ENCODE data around the gene NRXN3.

The NRXN3 gene

DNA sequence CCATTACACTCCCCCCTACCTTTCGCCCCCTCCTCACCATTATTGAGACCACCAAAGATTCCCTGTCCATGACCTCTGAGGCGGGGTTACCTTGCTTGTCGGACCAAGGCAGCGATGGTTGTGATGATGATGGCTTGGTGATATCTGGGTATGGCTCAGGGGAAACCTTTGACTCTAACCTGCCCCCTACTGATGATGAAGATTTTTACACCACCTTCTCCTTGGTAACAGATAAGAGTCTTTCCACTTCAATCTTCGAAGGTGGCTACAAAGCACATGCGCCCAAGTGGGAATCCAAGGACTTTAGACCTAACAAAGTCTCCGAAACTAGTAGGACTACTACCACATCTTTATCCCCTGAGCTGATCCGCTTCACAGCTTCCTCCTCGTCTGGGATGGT, 1690.9 kb downstream of the NRXN3 start:
- no peak for DNase-seq

DNA sequence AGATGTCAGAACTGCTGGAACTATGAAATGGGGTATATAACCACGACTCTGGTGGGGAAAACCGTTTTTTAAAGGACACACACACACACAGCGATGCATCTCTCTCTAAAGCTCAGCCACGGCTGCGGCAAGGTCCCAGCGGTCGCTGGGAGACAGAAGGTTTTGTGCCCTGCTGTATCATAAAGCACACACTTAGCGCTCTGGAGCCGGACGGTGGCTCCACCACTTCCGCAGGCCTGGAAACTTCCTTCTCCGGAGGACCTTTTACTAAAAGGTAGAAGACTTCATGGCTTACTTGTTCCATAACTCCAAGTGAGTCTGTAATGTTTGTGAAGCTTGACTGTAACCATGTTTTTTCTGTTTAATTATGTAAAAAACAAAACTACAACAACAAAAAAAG, 1691.9 kb downstream of the NRXN3 start:
- no peak for DNase-seq

DNA sequence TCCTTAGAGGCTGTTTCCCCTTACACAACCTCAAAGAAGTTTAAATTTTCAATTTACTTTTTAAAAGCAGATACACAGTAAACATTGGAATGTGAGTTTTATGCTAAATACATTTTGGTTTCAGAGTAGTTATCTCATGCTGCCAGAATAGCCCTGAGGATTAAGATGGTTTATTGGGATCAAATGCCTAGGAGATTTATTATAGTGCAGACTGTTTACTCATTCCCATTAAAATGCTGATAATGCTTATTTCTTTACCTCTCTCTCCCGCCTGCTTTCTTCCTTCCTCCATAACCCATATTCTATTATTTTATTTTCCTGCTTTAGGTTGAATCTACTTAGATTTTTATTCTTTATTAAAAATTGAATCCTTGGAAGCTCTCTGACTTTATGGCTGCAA, 1701.0 kb downstream of the NRXN3 start:
- DNase-seq, result no peak

DNA sequence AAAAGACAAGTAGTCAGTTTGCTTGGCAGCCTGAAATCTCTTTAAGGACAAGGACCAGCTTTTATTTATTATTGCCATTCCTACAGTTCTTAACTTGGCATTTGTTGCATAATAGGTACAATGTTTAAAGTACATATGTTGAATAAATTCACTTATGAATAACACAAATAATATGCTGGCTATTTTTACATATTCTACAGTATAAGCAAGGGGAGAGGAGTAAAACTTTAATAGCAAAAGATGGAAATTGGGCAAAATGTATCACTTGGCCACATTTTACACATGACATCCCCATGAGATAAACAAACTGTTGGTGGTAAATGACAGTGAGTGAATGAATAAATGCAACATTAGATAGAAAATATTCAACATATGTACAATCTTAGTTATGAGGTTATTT, 1708.1 kb downstream of the NRXN3 start:
- DNase-seq, result no peak

DNA sequence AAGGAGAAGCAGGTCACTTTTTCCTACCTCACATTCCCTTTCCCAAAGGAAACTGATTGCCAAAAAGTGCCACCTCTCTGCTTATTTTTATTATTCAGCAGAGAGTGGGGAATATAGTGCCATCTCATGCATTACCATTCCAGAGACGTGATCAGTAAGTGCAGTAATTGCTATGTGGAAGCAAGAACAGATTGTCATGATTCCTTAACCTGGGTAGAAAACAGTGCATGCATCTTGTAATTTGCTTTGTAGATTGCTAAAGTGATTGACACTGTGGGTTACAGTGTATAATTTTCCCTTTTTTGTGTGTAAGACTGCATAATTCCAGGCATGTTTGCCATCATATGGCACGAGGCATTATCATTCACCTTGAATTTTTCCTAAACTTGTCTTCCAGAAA, 1708.6 kb downstream of the NRXN3 start:
- DNase-seq, result no peak

DNA sequence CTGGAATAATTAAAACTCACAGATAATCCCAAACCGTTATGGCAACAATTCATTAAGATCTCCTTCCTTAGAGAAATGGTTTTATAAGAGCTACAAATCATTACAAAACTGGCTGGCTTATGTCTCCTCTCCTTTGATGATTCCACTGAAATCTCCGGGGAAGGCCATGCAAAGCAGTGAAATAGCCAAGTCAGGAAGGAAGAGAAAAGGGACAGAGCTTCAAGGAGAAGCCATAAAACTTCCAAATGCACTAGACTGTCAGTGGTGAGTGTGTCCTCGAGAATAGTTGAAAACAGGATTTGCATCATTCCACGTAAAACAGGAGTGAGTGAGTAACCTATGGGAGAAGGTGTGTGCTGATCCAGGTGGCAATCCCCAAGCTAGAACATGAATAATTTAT, 1711.1 kb downstream of the NRXN3 start:
- DNase-seq, result no peak

DNA sequence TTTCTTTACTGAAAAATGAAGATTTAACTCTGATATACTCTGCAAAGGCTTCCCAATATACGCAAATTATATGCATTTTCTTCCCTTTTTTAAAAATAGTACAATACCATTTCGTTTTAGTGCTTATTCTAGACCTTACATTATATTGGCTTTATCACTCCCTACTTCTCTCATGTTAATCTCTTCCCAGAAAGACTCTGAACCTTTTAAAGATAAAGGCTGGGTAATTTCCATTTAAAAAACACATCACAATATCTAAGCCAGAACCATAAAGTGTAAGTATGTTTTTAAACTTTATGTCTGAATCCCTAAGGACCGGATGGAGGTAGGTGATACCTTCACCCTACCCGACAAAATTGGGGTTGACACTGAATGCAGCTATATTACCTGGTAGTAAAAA, 1720.4 kb downstream of the NRXN3 start:
- DNase-seq, result no peak

DNA sequence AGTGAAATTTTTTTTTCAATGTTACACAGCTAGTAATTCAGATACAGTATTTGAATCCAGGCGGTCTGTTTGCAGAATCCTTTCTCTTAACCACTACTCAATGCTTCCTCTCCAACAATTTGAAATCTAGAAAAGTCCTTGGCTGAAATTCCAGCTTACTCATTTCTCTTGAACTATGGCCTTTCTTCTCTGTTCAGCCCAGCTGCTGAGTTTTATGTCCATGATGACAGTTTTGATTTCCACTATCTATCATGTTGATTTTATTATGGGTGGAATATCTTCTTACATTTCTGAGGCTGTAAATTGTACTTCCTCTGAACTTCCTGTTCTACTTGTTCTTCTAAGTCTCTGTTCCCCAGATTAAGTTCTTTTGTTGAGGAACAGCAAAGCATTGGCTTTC, 1725.8 kb downstream of the NRXN3 start:
- DNase-seq, result no peak

DNA sequence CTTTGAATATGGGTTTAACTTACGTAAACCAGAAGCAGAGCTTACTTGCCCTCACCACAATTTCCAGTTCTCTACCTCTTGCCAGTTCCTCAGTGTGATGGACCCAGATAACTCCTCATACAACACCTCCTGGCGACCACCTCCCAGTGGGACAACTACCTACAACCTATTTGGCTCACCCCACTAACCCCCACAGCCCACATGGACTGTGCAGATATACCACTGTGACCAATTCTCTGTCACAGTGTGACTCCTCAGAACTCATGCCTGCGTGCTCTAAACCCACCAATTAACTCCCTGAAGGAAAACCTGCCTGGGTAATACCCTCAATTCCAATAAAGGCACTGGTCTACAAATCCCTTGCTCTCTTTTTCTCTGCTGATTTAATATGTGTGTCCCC, 1729.4 kb downstream of the NRXN3 start:
- no peak for DNase-seq

DNA sequence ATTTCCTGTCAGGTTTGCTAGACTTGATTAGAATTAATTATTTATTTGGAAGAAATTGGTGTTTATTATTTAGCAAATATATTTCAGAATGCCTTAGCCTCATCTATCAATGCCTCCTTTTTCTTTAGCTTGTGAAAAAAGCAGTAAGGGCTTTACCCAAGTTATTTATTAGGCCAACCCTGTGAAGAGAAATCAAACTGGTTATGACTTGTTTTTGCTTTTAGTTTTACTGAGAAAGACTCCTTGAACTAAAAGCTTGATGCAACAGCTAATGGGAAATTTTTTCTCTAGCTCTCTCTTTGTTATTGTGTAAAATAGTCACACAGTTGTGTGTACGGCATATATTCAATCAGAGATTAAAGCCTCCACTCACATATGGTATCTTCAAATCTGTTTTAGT, 1734.3 kb downstream of the NRXN3 start:
- DNase-seq, result no peak

DNA sequence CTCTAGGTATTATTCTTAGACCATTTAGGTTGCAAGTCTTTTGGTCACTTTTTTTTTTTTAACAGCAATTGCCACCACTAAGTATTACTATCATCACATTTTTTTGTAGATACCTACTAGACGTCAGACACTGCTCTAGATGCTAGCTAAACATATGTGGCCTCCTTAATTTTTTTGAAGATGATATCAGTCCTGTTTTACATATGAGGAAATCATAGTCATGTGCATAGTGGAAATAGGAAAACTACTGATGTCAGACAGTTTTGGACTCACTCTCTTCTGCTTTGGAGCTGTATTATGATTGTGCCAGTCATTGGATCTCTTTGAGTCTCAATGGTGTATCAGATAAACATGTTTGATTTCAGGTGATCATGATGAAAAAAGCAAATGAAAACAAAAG, 1736.8 kb downstream of the NRXN3 start:
- no peak for DNase-seq

DNA sequence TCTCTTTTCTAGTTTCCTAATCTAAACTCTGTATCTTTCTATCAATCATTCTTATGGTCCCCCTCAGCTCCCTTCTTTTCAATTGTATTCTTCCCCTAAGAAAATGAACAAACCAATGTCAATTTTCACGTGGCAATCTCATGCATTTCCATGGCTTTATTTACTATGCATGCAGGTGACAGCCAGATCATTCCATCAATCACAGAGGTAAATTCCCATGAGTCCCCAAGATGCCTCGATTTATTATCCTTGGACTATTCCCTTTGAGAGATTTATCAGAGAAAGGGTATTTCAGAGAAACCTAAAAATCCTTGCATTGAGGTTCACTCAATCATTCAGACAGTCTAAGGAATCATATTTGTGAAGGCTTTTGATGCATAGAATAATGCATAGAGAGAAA, 1739.9 kb downstream of the NRXN3 start:
- no peak for DNase-seq

DNA sequence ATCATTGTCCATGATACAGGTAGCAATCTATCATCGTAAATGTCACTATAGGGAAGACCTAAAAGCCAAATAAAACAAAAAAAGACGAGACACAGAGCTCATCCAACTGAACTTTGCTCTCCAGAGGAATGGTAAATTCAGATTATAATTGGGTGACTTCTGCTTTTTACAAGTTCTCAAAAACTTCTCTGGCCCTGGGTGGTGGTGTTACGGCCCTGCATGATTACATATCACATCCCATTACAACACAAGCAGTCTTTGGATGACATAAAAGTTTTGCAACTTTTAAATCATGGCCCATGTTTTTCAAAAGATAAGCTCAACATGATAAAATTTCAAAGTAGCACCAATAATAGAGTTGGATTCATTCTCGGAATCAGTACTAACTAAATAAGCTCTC, 1741.6 kb downstream of the NRXN3 start:
- no peak for DNase-seq

DNA sequence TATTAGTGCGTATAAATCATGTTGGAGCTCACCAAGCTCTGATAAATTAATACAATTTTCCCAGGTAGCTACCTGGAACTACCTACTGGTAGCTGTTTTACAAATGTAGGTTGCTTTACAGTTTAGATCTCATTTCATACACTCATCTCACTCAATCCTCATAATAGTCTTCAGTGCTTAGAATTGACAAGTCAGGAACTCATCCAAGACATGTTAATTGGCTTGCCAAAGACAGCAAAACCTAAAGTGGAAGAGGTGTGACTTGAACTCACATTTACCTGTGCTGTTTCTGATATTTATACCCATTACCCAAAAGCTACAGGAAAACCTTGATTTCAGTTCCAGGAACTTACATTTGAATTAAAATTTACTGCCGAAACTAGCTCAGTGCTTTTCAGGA, 1744.4 kb downstream of the NRXN3 start:
- no peak for DNase-seq

DNA sequence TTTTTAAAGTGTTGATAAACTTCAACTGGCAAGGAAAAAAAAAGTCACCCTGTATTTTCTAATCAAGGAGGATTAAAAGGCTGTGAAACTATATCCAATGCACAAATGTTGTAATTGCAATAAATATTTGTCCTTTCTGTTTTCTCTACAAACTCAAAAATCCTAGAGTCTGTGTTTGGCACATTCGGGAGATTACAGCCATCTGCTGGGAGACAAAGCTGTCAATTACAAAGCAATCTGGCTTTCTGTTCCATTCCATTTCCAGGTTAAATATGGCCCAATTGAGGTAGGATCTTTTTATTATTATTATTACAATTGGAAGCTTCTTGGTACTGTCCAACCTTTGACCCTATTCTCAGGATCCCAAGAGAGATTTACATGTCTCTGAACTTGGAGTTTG, 1745.2 kb downstream of the NRXN3 start:
- no peak for DNase-seq

DNA sequence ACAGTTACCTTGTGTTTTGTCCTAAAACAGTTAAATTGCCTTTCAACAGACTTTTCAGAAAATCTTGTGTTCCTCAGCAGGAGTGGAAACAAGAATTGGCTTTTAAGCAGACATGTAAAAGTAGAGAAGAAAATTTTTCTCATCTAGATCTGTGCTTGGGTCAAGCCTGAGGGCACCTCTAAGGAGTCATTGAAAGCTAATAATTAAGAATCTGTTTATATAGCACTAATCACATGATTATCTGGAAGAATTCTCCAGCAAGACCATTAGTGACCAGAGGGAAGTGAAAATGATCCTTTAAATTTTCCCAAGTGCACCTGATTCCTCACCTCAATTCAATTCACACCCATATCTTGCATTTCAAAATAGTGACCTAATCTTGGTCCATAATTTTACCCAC, 1746.1 kb downstream of the NRXN3 start:
- DNase-seq, result no peak

DNA sequence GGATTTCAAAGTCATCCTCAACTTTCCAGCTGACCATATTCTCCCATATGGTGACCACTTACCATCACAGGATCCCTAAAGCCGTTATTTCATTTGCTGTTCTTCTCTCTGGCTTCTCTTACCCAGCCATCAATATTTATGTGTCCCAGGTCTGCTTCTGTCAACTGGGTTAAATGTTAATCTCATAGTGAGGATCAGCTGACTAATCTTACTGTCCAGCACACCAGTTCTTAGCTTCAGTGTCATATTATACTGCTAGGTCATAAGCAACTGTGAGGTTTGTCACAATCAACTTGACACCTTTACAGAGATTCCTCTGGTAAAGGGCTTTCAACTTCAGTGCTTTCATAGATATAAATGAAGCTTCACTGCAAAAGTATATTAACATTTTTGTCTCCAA, 1746.7 kb downstream of the NRXN3 start:
- DNase-seq, result no peak
